GM23338 (cell line): Measurements from ENCODE around the gene MTRF1. TPM values are rescaled to one million over a fixed set of nuclear protein-coding genes. Genes with fewer than 3 reads are reported as not detected.
A peak's percentile ranks its signal among the peaks of the same experiment; 100 is the strongest.

Experiments
- ATAC-seq: fragments of 200-7000 bp; cut with Tn5 transposase; 3 replicates; pipeline ENCODE4 v1.9.1; 2020
- DNase-seq: peaks from one replicate; pipeline ENCODE4 v3.0.0-alpha.2; 2015; ENCODE audit warnings: low spot score
- H2AFZ ChIP-seq: fragments of 200-600 bp; sonication (generic); 2 replicates; pipeline ENCODE4 v1.8.0; 2016; ENCODE audit warnings: antibody characterized with exemption, mild to moderate bottlenecking, moderate library complexity
- H3F3A ChIP-seq: fragments of 200-600 bp; sonication (generic); replicated peaks from 2 replicates; pipeline ENCODE4 v1.8.0; 2017; ENCODE audit warnings: antibody characterized with exemption, mixed run types, low read depth
- H3K27ac ChIP-seq: fragments of 200-600 bp; sonication (generic); 2 replicates; pipeline ENCODE4 v1.6.1; 2016; ENCODE audit warnings: low read depth
- H3K27me3 ChIP-seq: fragments of 200-600 bp; sonication (generic); 2 replicates; pipeline ENCODE4 v1.8.0; 2016; ENCODE audit warnings: mild to moderate bottlenecking, mixed run types, moderate library complexity; ENCODE audit not compliant: insufficient read depth
- H3K36me3 ChIP-seq: fragments of 200-600 bp; sonication (generic); 2 replicates; pipeline ENCODE4 v1.8.0; 2016; ENCODE audit warnings: mild to moderate bottlenecking; ENCODE audit not compliant: insufficient read depth
- H3K4me1 ChIP-seq: fragments of 200-600 bp; sonication (generic); 2 replicates; pipeline ENCODE4 v1.8.0; 2016; ENCODE audit warnings: mild to moderate bottlenecking, moderate library complexity; ENCODE audit not compliant: insufficient read depth
- H3K4me2 ChIP-seq: fragments of 200-600 bp; sonication (generic); 2 replicates; pipeline ENCODE4 v1.7.1; 2017; ENCODE audit warnings: mixed run types
- H3K4me3 ChIP-seq: fragments of 200-600 bp; sonication (generic); 2 replicates; pipeline ENCODE4 v1.6.1; 2016; ENCODE audit warnings: mixed run types
- H3K79me2 ChIP-seq: fragments of 200-600 bp; sonication (generic); replicated peaks from 2 replicates; pipeline ENCODE4 v1.8.0; 2017; ENCODE audit warnings: mild to moderate bottlenecking; ENCODE audit not compliant: insufficient read depth
- H3K9me2 ChIP-seq: fragments of 200-600 bp; sonication (generic); 2 replicates; pipeline ENCODE4 v1.8.0; 2017; ENCODE audit not compliant: insufficient read depth
- H4K20me1 ChIP-seq: fragments of 200-600 bp; sonication (generic); replicated peaks from 2 replicates; pipeline ENCODE4 v1.8.0; 2017; ENCODE audit warnings: mild to moderate bottlenecking; ENCODE audit not compliant: insufficient read depth
- H3K27ac Mint-ChIP-seq: 2 replicates; pipeline ENCODE4 v1.8.0; 2020; ENCODE audit warnings: inconsistent platforms, mild to moderate bottlenecking, moderate library complexity, mixed read lengths
- H3K27me3 Mint-ChIP-seq: 3 replicates; pipeline ENCODE4 v1.8.0; 2022; ENCODE audit warnings: low read depth, mild to moderate bottlenecking, moderate library complexity, mixed read lengths, inconsistent platforms; ENCODE audit not compliant: insufficient read depth, poor library complexity
- H3K36me3 Mint-ChIP-seq: 3 replicates; pipeline ENCODE4 v1.8.0; 2021; ENCODE audit warnings: low read depth, mild to moderate bottlenecking, inconsistent platforms, moderate library complexity, mixed read lengths
- H3K4me1 Mint-ChIP-seq: 3 replicates; pipeline ENCODE4 v1.8.0; 2020; ENCODE audit warnings: mild to moderate bottlenecking, inconsistent platforms, mixed read lengths
- H3K4me3 Mint-ChIP-seq: 3 replicates; pipeline ENCODE4 v1.8.0; 2021; ENCODE audit warnings: moderate library complexity, mild to moderate bottlenecking, inconsistent platforms, mixed read lengths
- H3K9me3 Mint-ChIP-seq: 3 replicates; pipeline ENCODE4 v1.8.0; 2020; ENCODE audit warnings: moderate library complexity, mild to moderate bottlenecking, inconsistent platforms, mixed read lengths
- EZH2phosphoT487 ChIP-seq: fragments of 200-600 bp; sonication (generic); IDR thresholded peaks from one replicate; pipeline ENCODE4 v1.8.1; 2018; ENCODE audit warnings: antibody characterized with exemption; ENCODE audit not compliant: unreplicated experiment
- NANOG ChIP-seq: IDR thresholded peaks from 2 replicates; pipeline ENCODE4 v1.6.1; 2016; ENCODE audit warnings: antibody characterized with exemption, borderline replicate concordance
- STAT1 ChIP-seq: IDR thresholded peaks from one replicate; pipeline ENCODE4 v1.6.1; 2016; ENCODE audit warnings: antibody characterized with exemption; ENCODE audit not compliant: unreplicated experiment
- ZNF114 ChIP-seq: fragments of 250-450 bp; sonication (Bioruptor Pico); IDR thresholded peaks from 2 replicates; pipeline ENCODE4 v1.5.0; 2020; ENCODE audit warnings: mild to moderate bottlenecking, moderate library complexity
- ZNF331 ChIP-seq: fragments of 250-450 bp; sonication (Bioruptor Pico); IDR thresholded peaks from 2 replicates; pipeline ENCODE4 v1.5.0; 2020; ENCODE audit warnings: low read depth, mild to moderate bottlenecking, moderate library complexity
- polyA plus RNA-seq: library from polyadenylated mRNA; unstranded; fragments of >200 nt; fragmentation: Nextera tagmentation; extraction: Ambion mirVana; gene quantifications from 2 replicates; pipeline ENCODE4 v1.2.1, GENCODE V29; 2016
- total RNA-seq: library from RNA; depleted of rRNA; stranded (reverse); fragments of >200 nt; shearing (Covaris generic); gene quantifications from 2 replicates; pipeline ENCODE4 v1.2.3, GENCODE V29; 2014
- TF ChIP-seq, protein P1 (sequence below): IDR thresholded peaks from 2 replicates; pipeline ENCODE4 v1.6.1; 2016; ENCODE audit warnings: antibody characterized with exemption
- TF ChIP-seq, protein P2 (sequence below): fragments of 250-450 bp; sonication (Bioruptor Pico); IDR thresholded peaks from 2 replicates; pipeline ENCODE4 v1.5.0; 2020; ENCODE audit warnings: mild to moderate bottlenecking, moderate library complexity
- TF ChIP-seq, protein P3 (sequence below): IDR thresholded peaks from one replicate; pipeline ENCODE4 v1.6.1; 2018; ENCODE audit warnings: antibody characterized with exemption; ENCODE audit not compliant: unreplicated experiment

The MTRF1 gene
- total and polyA plus RNA-seq, 2 experiments from 2014 or later = 18.4 to 22.6 TPM

DNA sequence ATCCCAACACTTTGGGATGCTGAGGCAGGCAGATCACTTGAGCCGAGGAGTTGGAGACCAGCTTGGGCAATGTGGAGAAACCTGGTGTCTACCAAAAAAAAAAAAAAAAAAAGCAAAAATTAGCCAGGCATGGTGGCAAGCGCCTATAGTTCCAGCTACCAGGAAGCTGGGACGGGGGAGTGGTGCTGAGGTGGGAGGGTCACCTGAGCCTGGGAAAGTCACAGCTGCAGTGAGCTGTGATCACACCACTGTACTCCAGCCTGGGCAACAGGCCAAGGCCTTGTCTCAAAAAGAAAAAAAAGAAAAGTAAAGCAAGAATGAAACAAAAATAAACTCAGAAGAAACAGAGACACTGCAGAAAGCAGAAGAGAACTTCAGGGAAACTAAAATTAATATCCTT lies 31.6 kb downstream of the MTRF1 start:
- Mint-ChIP-seq H3K4me3 (no peak overlapping the region), H3K27ac (no peak overlapping the region; the same call in 1 of the 2 replicates), H3K9me3 (no peaks in the 10 kb centered on the region), H3K4me1 (no peaks in the 10 kb centered on the region), H3K27me3 (peaks cover 2% of the 10 kb centered on the region), H3K36me3 (no peaks in the 10 kb centered on the region)
- H4K20me1 ChIP-seq = no peaks in the 10 kb centered on the region
- H3K4me3 ChIP-seq = no peak overlapping the region
- DNase-seq (no peak), ATAC-seq (peak; percentile 38; the same call in 1 of the 3 replicates)
- TF ChIP-seq ZNF331 (CRISPR knock-in tag) = no peak
- TF ChIP-seq, protein P1, sequence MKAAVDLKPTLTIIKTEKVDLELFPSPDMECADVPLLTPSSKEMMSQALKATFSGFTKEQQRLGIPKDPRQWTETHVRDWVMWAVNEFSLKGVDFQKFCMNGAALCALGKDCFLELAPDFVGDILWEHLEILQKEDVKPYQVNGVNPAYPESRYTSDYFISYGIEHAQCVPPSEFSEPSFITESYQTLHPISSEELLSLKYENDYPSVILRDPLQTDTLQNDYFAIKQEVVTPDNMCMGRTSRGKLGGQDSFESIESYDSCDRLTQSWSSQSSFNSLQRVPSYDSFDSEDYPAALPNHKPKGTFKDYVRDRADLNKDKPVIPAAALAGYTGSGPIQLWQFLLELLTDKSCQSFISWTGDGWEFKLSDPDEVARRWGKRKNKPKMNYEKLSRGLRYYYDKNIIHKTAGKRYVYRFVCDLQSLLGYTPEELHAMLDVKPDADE = no peak
- TF ChIP-seq, protein P2, sequence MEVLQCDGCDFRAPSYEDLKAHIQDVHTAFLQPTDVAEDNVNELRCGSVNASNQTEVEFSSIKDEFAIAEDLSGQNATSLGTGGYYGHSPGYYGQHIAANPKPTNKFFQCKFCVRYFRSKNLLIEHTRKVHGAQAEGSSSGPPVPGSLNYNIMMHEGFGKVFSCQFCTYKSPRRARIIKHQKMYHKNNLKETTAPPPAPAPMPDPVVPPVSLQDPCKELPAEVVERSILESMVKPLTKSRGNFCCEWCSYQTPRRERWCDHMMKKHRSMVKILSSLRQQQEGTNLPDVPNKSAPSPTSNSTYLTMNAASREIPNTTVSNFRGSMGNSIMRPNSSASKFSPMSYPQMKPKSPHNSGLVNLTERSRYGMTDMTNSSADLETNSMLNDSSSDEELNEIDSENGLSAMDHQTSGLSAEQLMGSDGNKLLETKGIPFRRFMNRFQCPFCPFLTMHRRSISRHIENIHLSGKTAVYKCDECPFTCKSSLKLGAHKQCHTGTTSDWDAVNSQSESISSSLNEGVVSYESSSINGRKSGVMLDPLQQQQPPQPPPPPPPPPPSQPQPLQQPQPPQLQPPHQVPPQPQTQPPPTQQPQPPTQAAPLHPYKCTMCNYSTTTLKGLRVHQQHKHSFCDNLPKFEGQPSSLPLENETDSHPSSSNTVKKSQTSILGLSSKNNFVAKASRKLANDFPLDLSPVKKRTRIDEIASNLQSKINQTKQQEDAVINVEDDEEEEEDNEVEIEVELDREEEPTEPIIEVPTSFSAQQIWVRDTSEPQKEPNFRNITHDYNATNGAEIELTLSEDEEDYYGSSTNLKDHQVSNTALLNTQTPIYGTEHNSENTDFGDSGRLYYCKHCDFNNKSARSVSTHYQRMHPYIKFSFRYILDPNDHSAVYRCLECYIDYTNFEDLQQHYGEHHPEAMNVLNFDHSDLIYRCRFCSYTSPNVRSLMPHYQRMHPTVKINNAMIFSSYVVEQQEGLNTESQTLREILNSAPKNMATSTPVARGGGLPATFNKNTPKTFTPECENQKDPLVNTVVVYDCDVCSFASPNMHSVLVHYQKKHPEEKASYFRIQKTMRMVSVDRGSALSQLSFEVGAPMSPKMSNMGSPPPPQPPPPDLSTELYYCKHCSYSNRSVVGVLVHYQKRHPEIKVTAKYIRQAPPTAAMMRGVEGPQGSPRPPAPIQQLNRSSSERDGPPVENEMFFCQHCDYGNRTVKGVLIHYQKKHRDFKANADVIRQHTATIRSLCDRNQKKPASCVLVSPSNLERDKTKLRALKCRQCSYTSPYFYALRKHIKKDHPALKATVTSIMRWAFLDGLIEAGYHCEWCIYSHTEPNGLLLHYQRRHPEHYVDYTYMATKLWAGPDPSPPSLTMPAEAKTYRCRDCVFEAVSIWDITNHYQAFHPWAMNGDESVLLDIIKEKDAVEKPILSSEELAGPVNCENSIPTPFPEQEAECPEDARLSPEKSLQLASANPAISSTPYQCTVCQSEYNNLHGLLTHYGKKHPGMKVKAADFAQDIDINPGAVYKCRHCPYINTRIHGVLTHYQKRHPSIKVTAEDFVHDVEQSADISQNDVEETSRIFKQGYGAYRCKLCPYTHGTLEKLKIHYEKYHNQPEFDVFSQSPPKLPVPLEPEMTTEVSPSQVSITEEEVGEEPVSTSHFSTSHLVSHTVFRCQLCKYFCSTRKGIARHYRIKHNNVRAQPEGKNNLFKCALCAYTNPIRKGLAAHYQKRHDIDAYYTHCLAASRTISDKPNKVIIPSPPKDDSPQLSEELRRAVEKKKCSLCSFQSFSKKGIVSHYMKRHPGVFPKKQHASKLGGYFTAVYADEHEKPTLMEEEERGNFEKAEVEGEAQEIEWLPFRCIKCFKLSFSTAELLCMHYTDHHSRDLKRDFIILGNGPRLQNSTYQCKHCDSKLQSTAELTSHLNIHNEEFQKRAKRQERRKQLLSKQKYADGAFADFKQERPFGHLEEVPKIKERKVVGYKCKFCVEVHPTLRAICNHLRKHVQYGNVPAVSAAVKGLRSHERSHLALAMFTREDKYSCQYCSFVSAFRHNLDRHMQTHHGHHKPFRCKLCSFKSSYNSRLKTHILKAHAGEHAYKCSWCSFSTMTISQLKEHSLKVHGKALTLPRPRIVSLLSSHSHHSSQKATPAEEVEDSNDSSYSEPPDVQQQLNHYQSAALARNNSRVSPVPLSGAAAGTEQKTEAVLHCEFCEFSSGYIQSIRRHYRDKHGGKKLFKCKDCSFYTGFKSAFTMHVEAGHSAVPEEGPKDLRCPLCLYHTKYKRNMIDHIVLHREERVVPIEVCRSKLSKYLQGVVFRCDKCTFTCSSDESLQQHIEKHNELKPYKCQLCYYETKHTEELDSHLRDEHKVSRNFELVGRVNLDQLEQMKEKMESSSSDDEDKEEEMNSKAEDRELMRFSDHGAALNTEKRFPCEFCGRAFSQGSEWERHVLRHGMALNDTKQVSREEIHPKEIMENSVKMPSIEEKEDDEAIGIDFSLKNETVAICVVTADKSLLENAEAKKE (CRISPR knock-in tag) = no peak
- TF ChIP-seq, protein P3, sequence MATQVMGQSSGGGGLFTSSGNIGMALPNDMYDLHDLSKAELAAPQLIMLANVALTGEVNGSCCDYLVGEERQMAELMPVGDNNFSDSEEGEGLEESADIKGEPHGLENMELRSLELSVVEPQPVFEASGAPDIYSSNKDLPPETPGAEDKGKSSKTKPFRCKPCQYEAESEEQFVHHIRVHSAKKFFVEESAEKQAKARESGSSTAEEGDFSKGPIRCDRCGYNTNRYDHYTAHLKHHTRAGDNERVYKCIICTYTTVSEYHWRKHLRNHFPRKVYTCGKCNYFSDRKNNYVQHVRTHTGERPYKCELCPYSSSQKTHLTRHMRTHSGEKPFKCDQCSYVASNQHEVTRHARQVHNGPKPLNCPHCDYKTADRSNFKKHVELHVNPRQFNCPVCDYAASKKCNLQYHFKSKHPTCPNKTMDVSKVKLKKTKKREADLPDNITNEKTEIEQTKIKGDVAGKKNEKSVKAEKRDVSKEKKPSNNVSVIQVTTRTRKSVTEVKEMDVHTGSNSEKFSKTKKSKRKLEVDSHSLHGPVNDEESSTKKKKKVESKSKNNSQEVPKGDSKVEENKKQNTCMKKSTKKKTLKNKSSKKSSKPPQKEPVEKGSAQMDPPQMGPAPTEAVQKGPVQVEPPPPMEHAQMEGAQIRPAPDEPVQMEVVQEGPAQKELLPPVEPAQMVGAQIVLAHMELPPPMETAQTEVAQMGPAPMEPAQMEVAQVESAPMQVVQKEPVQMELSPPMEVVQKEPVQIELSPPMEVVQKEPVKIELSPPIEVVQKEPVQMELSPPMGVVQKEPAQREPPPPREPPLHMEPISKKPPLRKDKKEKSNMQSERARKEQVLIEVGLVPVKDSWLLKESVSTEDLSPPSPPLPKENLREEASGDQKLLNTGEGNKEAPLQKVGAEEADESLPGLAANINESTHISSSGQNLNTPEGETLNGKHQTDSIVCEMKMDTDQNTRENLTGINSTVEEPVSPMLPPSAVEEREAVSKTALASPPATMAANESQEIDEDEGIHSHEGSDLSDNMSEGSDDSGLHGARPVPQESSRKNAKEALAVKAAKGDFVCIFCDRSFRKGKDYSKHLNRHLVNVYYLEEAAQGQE = no peak
- no peak for TF ChIP-seq ZNF114 (CRISPR knock-in tag)
- TF ChIP-seq EZH2phosphoT487 = no peak
- no peak for TF ChIP-seq NANOG
- no peak for TF ChIP-seq STAT1
- H3K9me2 ChIP-seq = no peaks in the 10 kb centered on the region
- no peaks in the 10 kb centered on the region for H3K4me1 ChIP-seq
- no peaks in the 10 kb centered on the region for H3K36me3 ChIP-seq
- H3K27me3 ChIP-seq = no peaks in the 10 kb centered on the region
- H3K79me2 ChIP-seq = no peaks in the 10 kb centered on the region
- no peak overlapping the region for H2AFZ ChIP-seq
- H3F3A ChIP-seq = no peaks in the 10 kb centered on the region
- H3K27ac ChIP-seq = no peak overlapping the region
- H3K4me2 ChIP-seq = no peak overlapping the region
